CD4-positive, alpha-beta T cell treated with Interleukin-17A for 1 hour (primary cell): ENCODE results near the gene NCBP1.
"Not testable (repeated sequence)": the region's sequence is repeated elsewhere in the genome, so short reads cannot be mapped to it uniquely, and the experiment has no call there.

Source experiments
- DNase-seq: peaks from one replicate; pipeline ENCODE4 v3.0.0-alpha.2; 2020

NCBP1 gene

DNA sequence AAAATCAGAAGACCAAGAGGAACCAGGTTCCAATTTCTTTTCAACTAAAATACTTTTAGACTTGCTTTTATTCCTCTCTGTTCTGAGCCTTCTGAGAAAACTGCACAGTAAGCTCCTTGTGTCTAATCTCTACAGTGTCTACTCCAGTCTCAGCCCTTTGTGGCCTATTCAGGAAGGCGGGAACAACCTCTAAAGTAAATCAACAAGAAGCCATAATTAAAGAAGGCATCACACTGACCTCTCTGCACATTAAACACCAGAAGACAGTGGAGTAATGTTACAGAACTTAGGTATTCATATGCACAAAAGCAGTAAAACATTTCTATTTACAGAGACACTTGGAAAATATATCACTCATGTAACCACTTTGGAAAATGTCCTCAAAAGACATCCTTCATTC is 48.6 kb downstream of the NCBP1 start:
- no peak for DNase-seq

DNA sequence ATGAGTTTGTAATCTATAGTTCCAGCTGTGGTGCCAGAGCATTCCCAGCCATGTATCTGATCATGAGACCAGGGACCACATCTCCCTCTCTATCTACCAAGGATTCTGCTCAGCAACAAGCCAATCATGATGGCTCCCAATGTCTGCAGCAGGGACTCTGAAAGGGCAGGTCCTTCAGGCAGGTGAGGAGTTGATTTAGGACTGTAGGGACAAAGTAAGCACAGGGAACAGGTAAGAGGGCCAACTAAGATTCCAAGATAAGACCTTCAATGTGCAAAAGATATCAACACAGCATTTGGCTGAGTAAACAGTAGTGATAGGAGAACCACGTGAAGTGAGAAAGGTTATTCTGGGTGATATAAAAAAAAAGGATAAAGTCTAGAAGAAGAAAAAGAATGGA is 55.0 kb downstream of the NCBP1 start:
- DNase-seq: no peak

DNA sequence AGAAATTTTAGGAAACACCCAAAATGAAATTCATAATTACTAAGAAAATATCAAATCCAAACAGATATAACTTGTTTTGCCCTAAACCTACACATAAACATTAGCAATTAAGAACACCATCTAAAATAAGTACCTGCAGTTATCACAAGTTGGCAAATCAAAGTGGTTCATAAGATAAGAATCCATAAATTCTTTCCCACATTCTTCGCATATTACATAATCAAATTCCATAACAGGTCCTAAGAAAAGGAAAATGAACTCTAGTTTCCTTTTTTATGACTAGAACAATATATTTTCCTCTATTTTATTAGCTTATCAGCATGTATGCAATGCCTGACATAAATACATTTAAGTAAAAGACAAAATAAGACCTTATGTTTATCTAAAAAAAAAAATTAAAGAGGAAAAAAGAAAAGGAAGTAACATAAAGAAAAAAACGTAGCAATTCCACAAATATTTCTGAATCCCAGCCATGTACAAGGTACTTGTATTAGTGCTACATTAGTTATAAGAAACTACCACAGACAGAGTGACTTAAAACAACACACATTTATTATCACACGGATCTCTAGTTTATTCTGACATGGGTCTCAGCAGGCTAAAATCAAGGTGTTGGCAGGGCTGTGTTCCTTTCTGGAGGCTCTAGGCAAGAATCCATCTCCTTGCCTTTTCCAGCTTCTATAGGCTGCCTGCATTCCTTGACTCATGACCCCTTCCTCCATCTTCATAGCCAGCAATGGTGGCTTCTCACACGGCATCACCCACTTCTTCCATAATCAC is 56.0 kb downstream of the NCBP1 start:
- no peak for DNase-seq

DNA sequence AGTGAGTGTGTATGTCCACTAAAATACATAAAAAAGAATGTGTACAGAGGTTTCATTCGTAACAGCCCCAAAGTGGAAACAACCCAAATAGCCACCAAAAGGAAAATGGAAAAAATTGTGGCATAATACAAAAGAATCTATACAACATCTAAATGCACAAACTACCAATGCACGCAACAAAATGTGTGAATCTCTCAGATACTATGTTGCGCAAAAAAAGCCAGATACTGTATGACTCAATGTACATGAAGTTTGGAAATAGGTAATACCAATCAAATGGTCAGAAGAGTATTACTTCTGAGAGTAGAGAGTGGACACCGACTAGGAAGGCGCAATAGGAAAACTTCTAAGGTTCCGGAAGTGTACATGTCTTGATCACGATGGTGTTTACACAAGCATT is 61.1 kb downstream of the NCBP1 start:
- DNase-seq: no peak

DNA sequence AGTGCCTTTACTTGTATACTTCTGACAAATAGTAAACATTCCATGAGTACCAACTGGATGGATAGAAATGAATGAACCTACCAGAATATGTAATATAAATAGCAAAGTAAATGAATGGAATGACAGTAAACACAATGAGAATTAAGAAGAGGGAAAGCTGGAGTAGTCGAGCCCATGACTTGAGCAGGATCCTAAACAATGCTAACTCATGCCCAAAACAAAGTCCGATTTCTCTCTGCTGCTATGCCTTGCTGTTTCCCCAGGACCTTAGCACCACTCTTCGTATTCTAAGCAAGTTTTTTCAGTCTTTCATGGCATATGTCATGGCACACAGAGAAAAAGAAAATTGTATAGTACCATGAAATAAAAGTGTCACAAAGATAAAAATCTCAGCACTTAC is 61.8 kb downstream of the NCBP1 start:
- DNase-seq: no peak

DNA sequence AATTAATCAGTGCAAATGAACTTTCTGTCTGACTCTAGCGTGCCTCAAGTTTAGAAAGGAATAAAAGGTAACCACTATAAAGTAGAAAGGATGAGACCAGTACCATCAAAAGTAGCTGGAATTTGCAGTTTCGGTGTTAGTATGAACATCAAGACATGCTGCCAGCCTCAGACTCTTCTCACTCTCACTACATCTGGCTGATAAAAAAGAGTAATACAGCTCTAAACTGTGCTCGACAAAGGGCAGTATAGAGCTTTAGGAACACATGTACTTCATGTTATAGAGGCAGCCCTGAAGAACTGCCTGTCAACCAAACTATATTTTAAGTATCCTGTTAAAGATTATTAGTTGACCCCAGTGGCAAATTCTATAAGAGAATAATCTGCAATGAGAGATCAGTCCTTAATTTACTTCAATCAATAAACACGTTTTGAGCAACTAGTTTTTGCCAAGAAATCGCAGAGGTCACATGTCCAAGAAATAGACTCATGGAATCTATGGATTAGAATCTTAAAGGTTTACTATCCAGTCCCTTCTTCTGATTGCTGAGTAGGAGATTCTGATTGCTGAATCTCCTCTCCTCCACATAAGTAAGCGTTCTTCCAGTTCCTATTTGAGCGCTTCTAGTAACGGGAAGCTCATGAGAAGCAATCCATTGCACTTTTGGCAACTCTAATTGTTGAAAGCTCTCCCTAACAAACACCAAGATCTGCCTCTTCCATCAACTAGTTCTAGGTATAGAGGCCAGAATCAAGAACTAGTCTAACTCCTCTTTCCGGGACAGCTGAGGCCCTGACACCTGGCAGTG is 62.6 kb downstream of the NCBP1 start:
- DNase-seq: no peak

DNA sequence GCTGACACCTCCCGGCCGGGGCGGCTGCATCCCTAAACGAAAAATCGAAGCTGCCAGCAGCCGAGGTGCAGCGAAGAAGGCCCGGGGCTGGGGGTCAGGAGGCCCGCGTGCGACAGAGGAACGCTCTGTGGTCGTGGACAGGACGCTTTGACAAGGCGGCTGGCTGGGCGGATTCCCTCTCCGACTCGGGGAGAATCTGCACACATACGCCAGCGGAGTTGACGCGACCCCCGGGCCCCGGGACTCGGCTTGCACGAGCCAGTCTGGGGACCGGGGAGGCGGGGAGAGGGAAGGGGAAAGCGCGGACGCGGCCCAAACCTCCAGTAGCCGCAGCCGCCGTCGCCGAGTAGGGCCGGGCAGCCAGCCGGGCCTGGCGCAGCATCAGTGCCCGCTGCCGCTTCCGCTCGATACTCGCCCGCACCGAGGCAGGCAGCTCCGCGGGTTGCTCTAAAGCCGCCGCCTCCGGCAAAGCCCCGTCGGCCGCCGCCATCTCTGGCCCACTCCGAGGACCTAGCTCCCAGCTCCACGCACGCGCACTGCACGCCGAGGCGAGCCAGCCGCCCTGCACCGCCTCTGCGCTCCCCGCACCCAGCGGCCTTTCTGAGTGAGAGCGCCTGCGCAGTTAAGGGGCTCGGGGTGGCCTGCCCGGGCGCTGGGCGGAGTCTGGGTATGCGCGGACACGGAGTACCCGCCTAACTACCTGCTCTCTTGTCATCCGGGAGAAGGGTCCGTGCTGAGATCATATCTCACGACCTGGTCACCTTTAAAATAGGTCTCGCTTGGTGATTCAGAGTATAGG is 63.4 kb downstream of the NCBP1 start, which contains the start of gene XPA:
XPA (minus strand) TSS at position 538 of the 799 bp plus-strand sequence; CDS start at position 490, 48 bp downstream.
- peak; percentile 97 for DNase-seq

DNA sequence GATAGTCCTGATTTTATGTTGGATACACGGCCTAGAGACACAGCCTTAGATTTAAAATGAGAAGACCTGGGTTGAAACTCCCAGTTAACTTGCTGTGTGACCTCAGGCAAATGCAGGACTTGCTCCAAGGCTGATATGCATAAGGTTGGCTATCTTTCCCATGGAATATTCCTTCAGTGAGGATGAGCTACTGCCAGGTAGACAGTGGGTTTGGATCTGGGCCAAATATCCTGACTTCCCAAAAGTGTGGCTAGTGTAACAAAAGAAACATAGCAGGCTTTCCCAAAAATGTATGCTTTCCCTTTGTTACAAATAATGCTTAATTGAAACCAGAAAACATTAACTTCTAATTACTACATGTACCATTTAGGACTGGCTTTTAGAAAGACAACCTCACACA is 64.2 kb downstream of the NCBP1 start:
- DNase-seq: no peak

DNA sequence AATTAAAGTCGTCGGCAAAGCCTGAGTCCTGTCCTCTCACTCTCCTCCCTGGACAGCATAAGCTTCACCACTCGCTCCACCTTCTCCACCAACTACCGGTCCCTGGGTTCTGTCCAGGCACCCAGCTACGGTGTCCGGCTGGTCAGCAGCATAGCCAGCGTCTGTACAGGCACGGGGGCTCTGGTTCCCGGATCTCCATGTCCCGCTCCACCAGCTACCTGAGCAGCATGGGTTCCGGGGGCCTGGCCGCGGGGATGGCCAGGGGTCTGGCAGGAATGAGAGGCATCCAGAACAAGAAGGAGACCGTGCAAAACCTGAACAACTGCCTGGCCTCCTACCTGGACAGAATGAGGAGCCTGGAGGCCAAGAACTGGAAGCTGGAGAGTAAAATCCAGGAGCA is 65.2 kb downstream of the NCBP1 start:
- no peak for DNase-seq

DNA sequence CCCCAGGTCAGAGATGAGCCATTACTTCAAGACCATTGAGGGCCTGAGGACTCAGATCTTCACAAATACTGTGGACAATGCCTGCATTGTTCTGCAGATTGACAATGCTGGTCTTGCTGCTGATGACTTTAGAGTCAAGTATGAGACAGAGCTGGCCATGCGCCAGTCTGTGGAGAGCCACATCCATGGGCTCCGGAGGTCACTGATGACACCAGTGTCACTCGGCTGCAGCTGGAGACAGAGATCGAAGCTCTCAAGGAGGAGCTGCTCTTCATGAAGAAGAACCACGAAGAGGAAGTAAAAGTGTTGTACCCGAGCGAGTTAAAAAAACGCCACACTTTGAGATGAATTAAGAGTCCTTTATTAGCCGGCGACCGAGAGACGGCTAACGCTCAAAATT is 65.7 kb downstream of the NCBP1 start:
- not testable (repeated sequence) for DNase-seq

DNA sequence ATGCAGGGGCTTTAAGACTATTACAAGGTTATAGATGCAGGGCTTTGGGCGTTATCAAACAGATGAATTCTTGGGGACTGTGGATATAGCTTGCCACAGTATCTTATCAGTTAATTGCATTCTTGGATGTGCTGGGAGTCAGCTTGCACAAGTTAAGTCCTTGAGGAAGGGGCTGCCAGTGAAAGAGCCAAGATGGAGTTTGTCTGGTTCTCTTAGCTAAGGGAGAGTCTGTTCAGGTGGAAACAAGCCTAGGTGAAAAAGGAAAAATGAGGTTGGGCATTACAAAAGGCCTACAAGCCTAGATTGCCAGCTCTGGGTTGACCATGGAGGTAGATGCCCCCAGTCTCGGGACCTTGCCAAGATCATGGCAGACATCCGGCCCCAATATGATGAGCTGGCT is 66.2 kb downstream of the NCBP1 start:
- not testable (repeated sequence) for DNase-seq

DNA sequence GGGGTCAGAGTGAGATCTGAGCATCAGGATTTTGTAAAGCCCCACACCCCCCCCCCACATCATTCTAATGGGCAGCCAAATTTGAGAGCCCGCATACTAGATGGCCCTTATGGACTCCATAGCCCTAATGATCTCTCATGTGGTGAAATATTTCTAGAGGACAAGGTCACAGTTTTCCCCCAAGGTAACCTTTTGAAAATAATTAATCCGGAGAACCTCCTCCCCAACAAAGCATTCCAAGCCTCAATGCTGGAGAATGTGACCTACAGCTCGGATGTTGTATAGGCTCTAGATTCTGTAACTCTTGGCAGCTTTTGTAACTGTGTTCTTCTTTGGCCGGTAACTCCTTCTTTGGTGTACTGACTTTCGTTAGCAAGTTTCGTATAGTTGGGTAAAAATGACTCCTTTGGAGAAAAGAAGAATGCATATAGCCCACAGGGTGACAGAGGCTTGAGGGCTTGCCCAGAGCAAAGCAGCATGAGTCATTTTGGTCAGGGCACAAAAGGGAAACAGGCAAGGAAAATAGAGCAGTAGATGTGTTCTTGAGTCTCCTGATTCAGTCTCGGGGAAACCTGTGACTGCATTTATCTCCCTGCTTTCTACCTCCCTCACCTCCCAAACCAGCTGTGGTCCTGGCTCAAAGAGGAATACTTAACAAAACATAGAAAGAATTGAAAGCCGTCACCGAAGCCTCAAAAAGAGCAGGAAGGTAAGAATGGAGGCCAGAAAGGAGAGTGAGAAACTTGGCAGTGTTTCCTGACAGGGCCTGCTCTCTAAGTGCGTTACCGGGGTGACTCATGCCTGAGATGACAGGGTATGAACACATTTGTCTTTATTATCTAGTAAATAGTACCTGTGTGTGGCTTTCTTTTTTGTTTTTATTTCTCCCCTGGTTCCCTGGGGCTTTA is 70.1 kb downstream of the NCBP1 start:
- DNase-seq: peak; percentile 11

DNA sequence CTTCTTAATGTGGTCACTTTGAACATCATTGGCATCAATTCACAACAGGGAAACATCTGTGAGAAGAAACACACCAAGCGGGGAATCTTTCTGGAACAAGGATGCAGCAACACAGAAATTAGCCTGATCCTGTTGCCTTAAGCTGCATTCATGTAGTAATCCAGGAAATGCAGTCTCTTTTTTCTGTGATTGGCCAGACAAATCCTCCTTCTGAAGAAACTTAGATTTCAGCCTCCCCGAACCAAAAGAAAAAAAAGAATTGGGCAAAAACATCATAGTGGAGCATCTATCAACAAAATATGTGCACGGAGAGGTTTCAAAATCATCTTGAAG is 70.7 kb downstream of the NCBP1 start:
- DNase-seq: no peak

DNA sequence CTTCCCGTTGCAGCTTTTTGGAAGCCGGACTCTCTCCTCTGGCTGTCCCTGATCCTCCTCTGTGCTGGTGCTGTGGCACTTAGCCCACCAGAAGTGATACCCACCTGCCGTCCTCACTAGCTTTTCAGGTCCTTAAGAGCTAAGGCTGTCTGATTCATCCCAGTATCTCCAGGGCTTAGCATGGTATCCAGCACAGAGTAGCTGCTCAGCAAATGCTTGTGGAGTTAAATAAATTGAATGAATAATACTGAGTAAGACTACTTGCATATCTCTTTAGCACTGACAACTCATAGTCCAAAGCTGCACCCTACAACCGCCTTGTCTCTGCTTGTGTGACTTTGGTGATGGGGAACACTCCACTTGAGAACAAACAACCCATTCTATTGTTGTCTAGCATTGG is 71.2 kb downstream of the NCBP1 start:
- no peak for DNase-seq

DNA sequence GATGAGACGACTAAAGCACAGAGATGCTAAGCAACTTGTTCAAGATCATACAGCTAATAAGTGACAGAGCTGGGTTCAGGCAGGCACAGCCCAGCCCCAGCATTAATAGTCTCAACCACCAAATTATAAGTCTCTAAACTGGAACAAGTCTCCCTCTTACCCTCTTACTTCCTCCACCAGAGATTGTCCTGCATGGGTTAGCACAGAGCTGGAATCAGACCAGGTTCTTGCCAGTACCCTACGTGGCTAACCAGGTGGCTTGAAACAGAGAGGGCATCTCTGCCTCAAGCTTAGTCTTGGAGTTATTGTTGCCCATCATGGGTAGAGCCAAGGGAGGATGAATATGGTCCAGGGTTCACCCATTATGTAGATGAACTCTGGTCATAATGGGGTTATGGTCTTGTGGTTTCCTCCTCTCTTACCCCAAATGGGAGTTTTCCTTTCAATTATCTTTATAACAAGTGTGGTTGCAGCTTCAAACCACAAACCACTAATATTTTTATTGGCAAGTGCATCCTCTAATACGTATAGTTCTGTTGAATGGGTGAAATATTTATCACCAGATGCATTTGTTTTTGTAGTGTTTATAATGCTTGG is 71.8 kb downstream of the NCBP1 start:
- DNase-seq: peak; percentile 37

DNA sequence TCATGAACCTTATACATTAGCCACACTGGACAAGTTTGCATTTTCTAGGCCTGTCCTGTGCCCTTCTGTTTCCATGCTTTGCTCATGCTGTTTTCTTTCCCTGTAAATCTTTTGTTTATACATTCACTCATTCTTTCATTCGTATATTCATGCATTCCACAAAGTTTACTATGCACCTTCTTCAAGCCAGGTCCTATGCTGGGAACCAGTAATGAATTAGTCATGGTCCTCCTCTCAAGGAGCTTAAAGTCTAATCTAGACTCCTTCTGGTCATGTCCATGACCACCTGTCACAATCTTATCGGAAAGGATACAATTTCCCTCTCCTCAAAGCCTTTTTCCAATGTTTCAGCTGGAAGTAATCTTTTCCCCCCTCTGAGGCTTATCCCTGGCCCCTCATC is 72.6 kb downstream of the NCBP1 start:
- no peak for DNase-seq

DNA sequence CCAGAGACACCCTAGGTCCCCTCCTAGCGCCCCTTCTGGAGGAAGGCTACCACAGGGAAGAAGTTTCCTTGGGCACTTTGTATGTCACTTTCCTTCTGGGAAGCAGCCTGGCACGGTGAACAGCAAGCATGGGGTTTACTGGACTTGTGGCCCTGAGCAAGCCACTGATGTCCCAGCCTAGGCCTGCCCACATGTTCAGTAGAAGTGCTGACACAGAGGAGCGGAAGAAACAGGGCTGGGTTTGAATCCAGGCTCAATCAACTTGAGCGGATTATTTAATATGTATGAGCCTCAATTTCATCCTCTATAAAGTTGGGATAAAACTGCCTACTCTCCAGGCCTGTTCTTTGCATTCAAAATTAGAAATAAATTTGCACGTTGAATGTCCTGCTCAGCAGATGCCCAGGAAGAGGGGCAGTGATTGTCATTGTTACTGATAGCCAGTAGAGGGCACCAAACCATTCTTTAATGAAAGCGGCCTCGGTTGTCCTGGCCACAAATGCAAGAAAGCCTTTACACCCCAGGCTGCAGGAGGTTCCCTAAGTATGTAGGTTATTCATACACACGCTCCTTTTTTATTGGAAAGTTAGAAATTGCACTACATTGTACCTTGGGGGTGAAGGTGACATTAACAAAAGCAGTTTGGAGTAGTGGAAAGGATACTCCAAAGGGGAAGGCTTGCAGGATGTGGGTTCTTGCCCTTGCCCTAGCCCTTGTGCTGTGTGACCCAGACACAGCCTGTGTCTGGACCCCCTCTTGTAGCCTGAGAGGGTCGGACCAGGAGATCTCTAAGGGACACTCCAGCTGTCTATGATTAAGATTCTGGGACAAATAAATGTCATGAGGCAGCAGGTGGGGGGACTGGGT is 77.0 kb downstream of the NCBP1 start:
- DNase-seq: peak; percentile 74

DNA sequence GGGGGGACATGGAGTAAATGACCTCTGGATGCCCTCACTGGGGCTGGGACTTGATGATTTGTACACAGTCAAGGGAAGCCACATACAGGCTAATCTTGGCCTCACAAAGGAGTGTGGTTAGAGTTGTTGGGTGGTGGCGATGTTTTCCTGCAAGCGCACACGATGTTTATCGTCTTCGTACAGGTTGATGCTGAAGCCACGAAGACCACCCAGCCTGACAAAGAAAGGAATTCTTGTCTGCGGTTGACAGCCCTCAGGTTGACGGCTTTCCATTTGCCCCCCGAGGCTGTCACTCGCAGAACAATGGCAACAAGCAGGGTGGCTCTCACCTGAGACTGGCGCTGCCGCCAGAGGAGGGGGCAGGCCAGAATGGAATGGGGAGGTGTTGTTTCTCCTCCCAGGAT is 77.6 kb downstream of the NCBP1 start:
- DNase-seq: no peak

DNA sequence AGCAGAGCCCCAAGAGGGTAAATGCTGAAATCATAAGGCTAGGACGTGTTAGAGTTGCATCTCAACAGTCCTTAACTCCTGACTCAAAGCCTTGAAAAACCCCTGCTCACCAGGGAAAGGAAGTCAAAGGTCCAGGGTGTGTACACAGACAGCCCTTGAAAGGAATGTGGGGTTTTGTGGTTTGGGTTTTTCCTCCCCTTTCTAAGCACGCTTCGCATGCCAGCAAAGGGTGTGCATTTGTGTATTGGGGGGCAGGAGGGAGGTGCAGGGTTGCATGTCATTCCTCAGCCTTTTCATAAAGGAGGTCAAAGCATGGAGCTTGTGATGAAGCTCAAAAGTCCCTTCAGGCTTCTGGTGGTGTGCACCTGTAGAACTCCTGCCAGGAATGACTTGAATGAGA is 80.8 kb downstream of the NCBP1 start:
- DNase-seq: peak; percentile 18

DNA sequence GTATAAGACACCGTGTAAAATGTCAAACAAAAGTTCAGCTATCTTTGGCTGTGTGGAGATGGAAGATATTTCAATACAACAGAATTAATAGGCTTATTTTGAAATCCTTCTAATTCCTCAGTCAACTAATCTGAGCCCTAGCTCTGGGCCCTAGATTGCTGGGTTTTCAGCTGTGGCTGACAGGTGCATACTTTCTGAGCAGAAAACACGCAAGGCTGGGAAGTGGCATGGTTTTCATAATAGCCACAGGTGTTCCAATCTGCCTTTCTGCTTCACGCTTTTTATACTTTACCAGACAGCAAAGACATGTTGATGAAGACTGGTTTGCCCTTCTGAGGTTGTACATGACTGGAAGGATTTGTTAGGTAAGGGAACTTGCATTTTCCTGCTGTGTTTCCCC is 84.2 kb downstream of the NCBP1 start:
- DNase-seq: no peak

DNA sequence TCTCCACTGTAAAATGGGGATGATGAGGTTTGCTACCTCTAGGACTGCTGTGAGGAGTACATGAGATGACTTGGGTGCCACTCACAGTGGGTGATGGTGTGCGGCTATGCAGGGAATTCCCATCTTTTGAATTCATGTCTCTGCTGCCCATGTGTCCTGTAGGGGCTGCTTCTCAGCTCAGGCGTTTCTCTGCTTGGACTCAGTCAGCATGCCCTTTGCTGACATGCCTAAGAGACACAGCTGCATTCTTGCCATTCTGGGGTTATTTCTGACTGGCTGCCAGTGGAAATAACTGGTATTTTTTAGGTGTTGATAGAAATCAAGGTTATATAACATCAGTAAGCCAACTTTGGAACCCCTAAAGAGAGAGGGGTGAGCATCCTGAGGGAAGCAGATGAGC is 87.8 kb downstream of the NCBP1 start:
- DNase-seq: no peak
